DOHH2 (cell line): ENCODE measurements around the gene HPSE2.
"Not testable (repeated sequence)": the region's sequence is repeated elsewhere in the genome, so short reads cannot be mapped to it uniquely, and the experiment has no call there.

Experiments
- H3F3A ChIP-seq: fragments of 200-600 bp; sonication (generic), shearing (Covaris generic); 2 replicates; pipeline ENCODE4 v1.6.0; 2016; ENCODE audit warnings: antibody characterized with exemption, mild to moderate bottlenecking; ENCODE audit not compliant: control insufficient read depth, insufficient read depth
- H3K27ac ChIP-seq: fragments of 200-600 bp; sonication (generic); 2 replicates; pipeline ENCODE4 v1.5.1; 2014; ENCODE audit warnings: low read depth, mild to moderate bottlenecking, low read length, moderate library complexity
- H3K27me3 ChIP-seq: fragments of 200-600 bp; sonication (generic); 2 replicates; pipeline ENCODE4 v1.6.1; 2014; ENCODE audit warnings: mild to moderate bottlenecking, low read length, mixed read lengths; ENCODE audit not compliant: control insufficient read depth
- H3K36me3 ChIP-seq: fragments of 200-600 bp; sonication (generic); 2 replicates; pipeline ENCODE4 v1.6.1; 2014; ENCODE audit warnings: mild to moderate bottlenecking, low read length, moderate library complexity, mixed read lengths; ENCODE audit not compliant: control insufficient read depth
- H3K4me1 ChIP-seq: fragments of 200-600 bp; sonication (generic); 2 replicates; pipeline ENCODE4 v1.6.1; 2014; ENCODE audit warnings: mild to moderate bottlenecking, low read length, mixed read lengths; ENCODE audit not compliant: control insufficient read depth
- H3K4me2 ChIP-seq: fragments of 200-600 bp; sonication (generic); 2 replicates; pipeline ENCODE4 v1.6.0; 2014; ENCODE audit warnings: mild to moderate bottlenecking, low read length, moderate library complexity
- H3K4me3 ChIP-seq: fragments of 200-600 bp; sonication (generic); 2 replicates; pipeline ENCODE4 v1.5.1; 2014; ENCODE audit warnings: mild to moderate bottlenecking, low read length, mixed read lengths
- H3K79me2 ChIP-seq: fragments of 200-600 bp; sonication (generic); 2 replicates; pipeline ENCODE4 v1.6.1; 2014; ENCODE audit warnings: mild to moderate bottlenecking, low read length, mixed read lengths; ENCODE audit not compliant: control insufficient read depth
- H3K9me2 ChIP-seq: fragments of 200-600 bp; sonication (generic); replicated peaks from 2 replicates; pipeline ENCODE4 v1.6.1; 2014; ENCODE audit warnings: mild to moderate bottlenecking, low read length, mixed read lengths; ENCODE audit not compliant: control insufficient read depth
- H3K9me3 ChIP-seq: fragments of 200-600 bp; sonication (generic); 2 replicates; pipeline ENCODE4 v1.6.1; 2014; ENCODE audit warnings: antibody characterized with exemption, low read length, mixed read lengths; ENCODE audit not compliant: control insufficient read depth, insufficient read depth
- H4K20me1 ChIP-seq: fragments of 200-600 bp; sonication (generic); 2 replicates; pipeline ENCODE4 v1.6.0; 2014; ENCODE audit warnings: low read depth, mild to moderate bottlenecking, antibody characterized with exemption, low read length, moderate library complexity; ENCODE audit not compliant: control insufficient read depth, insufficient read depth
- EZH2phosphoT487 ChIP-seq: fragments of 200-600 bp; sonication (generic); IDR thresholded peaks from 2 replicates; pipeline ENCODE4 v1.6.1; 2017; ENCODE audit warnings: borderline replicate concordance, mild to moderate bottlenecking, antibody characterized with exemption, low read length, moderate library complexity, mixed read lengths
- TF ChIP-seq, protein P1 (sequence below): fragments of 200-600 bp; sonication (generic); IDR thresholded peaks from one replicate; pipeline ENCODE4 v1.5.1; 2014; ENCODE audit warnings: antibody characterized with exemption, mild to moderate bottlenecking, low read depth, low read length; ENCODE audit not compliant: poor library complexity, severe bottlenecking

Gene HPSE2

DNA sequence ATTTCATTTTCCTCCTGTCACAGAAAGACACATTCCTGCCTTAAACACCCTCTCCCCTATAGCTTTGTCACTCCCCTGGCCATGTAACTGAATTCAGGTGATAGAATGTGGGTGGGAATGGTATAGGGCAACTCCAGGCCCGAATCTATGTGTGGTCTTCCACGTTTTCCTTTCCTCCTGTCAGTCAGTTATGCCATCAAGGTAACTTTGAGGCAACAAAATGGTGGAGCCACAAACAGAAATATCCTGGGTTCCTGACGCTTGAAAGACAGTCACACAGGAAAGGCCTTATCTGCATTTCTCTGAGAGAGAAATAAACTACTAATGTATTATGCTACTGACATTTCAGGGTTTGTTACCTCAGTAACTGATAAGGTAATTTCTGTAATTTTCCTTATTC is 326.8 kb downstream of the HPSE2 start:
- Histone ChIP-seq H3K9me3 (no peaks in the 10 kb centered on the region), H3F3A (no peaks in the 10 kb centered on the region), H3K27ac (no peak overlapping the region), H3K9me2 (no peaks in the 10 kb centered on the region), H3K27me3 (no peaks in the 10 kb centered on the region), H4K20me1 (no peaks in the 10 kb centered on the region), H3K79me2 (no peaks in the 10 kb centered on the region), H3K4me3 (no peak overlapping the region), H3K4me2 (no peak overlapping the region), H3K36me3 (no peaks in the 10 kb centered on the region), H3K4me1 (no peaks in the 10 kb centered on the region)
- TF ChIP-seq, protein P1, sequence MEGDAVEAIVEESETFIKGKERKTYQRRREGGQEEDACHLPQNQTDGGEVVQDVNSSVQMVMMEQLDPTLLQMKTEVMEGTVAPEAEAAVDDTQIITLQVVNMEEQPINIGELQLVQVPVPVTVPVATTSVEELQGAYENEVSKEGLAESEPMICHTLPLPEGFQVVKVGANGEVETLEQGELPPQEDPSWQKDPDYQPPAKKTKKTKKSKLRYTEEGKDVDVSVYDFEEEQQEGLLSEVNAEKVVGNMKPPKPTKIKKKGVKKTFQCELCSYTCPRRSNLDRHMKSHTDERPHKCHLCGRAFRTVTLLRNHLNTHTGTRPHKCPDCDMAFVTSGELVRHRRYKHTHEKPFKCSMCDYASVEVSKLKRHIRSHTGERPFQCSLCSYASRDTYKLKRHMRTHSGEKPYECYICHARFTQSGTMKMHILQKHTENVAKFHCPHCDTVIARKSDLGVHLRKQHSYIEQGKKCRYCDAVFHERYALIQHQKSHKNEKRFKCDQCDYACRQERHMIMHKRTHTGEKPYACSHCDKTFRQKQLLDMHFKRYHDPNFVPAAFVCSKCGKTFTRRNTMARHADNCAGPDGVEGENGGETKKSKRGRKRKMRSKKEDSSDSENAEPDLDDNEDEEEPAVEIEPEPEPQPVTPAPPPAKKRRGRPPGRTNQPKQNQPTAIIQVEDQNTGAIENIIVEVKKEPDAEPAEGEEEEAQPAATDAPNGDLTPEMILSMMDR: no peak
- no peak for TF ChIP-seq EZH2phosphoT487

DNA sequence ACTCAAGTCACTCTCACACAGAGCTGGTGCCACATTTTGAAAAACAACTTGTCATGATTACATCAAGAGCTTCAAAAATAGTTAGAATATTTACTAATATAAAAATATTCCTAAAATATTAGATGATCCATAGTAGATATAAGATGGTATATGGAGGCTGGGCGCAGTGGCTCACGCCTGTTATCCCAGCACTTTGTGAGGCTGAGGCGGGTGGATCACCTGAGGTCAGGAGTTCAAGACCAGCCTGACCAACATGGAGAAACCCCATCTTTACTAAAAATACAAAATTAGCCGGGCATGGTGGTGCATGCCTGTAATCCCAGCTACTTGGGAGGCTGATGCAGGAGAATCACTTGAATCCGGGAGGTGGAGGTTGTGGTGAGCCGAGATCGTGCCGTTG is 327.4 kb downstream of the HPSE2 start:
- H3K9me3 ChIP-seq, H3K4me3 ChIP-seq, H3K4me1 ChIP-seq, H3K36me3 ChIP-seq, H3K9me2 ChIP-seq, H4K20me1 ChIP-seq, H3K79me2 ChIP-seq, H3K4me2 ChIP-seq, H3K27ac ChIP-seq, H3F3A ChIP-seq, H3K27me3 ChIP-seq: not testable (repeated sequence)

DNA sequence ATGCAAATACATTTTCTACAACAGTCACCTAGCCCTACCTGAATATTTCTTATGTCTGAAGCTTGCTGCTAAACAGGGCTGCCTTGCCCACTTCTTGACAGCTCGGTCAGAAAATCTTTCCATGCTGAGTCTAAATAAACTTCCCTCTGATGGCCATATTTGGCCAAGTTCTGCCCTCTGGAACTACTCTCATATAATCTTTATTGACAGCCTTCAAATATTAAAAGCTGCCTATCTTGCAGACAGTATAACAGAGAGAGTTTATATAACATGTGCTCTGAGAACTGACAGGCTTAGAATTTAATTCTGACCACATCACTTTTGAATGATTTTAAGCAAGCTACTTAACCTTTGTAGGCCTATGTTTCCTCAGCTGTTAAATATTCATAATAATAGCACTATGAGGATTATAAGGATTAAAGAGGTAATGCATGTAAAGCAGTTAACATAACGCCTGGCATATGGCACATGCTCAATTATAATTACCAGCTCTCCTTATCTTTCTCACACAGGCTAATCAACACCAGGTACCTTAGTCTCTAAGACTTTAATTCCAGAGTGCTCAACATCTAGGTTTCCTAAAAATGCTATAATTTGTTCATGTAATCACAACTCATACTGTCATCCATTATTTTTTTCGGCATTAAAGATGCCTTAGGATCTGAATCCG is 334.1 kb downstream of the HPSE2 start:
- no peaks in the 10 kb centered on the region for H3F3A ChIP-seq
- no peaks in the 10 kb centered on the region for H3K9me2 ChIP-seq
- H3K79me2 ChIP-seq: no peaks in the 10 kb centered on the region
- TF ChIP-seq EZH2phosphoT487: no peak
- TF ChIP-seq, protein P1: no peak
- H4K20me1 ChIP-seq: no peaks in the 10 kb centered on the region
- no peaks in the 10 kb centered on the region for H3K36me3 ChIP-seq
- no peak overlapping the region for H3K4me3 ChIP-seq
- H3K27me3 ChIP-seq: 0 out of 2 replicates have a peak, but pooled peaks cover 3% of the 10 kb centered on the region
- no peak overlapping the region for H3K27ac ChIP-seq
- no peak overlapping the region for H3K4me2 ChIP-seq
- H3K4me1 ChIP-seq: no peaks in the 10 kb centered on the region
- no peaks in the 10 kb centered on the region for H3K9me3 ChIP-seq

DNA sequence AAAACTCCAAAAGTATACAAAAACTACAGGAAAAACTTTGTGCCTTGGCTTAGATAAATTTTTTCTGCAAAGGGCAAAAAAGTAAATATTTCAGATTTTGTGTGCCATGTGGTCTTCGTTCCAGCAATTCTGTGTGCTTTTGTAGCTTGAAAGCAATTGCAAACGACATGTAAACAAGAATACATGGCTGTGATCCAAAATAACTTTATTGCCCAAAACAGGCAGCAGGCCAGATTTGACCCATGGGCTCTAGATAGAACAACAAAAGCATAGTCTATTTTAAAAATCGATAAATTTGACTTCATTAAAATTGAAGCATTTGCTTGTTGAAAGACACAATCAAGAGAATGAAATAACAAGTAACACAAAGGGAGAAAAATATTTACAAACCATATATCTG is 336.6 kb downstream of the HPSE2 start:
- Histone ChIP-seq H3K4me3 (no peak overlapping the region), H3K27ac (no peak overlapping the region), H3K27me3 (0 out of 2 replicates have a peak, but pooled peaks cover 3% of the 10 kb centered on the region), H4K20me1 (no peaks in the 10 kb centered on the region), H3K9me2 (no peaks in the 10 kb centered on the region), H3F3A (no peaks in the 10 kb centered on the region), H3K9me3 (no peaks in the 10 kb centered on the region), H3K4me1 (no peaks in the 10 kb centered on the region), H3K36me3 (no peaks in the 10 kb centered on the region), H3K79me2 (no peaks in the 10 kb centered on the region), H3K4me2 (no peak overlapping the region)
- no peak for TF ChIP-seq EZH2phosphoT487
- TF ChIP-seq, protein P1: no peak
